HG02840 (cell line): ENCODE measurements around the gene TNPO3.
"Not testable (repeated sequence)": the region's sequence is repeated elsewhere in the genome, so short reads cannot be mapped to it uniquely, and the experiment has no call there.

Source experiments
- ATAC-seq: cut with Tn5 transposase; IDR thresholded peaks from one replicate; pipeline ENCODE4 v1.9.1; 2021; ENCODE audit warnings: mild to moderate bottlenecking, moderate library complexity, moderate number of reproducible peaks; ENCODE audit not compliant: unreplicated experiment, low FRiP score

Gene TNPO3

DNA sequence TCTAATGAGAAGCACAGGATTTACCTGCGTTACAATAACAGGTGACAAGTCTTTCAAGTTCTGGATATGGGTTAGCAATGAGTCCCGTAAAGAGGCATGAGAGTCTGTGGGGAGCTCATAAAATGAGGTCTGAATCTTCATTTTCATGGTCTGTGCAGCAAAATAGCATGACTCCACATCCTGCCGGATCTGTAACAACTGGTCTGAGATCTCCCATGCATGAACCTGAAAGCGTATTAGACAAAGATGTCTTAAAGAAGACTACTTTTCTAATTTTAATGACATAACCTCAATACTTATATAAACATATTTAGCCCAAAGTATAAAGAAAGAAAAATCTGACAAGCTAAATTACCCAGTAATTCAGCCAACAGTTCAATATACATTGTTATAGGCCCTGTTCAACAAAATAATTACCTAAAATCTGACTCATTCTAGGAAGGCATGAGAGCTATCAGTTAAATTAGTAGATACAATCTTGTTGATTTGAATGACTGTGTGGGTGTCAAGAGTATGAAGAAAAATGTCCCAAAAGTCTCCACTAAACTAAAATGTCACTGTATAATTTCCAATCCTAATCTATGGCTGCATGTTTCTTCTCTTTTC, 36.9 kb downstream of the TNPO3 start:
- no peak for ATAC-seq

DNA sequence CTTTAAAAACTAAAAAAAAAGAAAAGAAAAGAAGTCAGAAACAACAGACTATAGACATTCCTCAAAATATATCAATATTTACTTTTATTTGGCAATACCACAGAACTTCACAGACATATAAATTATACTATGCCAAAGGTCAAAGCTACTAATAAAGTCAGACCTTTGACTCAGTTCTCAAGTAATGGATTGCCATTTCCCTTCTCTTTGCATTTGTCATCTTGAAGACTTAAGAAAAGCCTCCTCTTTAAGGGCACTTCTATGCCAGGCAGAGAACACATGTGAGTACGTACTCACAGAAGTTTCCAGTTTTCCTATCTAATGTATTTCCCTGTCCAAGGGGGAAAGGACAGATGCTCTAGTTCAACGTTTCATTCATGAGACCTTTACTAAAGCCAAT, 37.6 kb downstream of the TNPO3 start:
- no peak for ATAC-seq

- ATAC-seq, result no peak
Measured at GRCh38 chr7:129014501-129015101, 40.3 kb downstream of the TNPO3 start.

- no peak for ATAC-seq
Measured at GRCh38 chr7:129013048-129013724, 41.7 kb downstream of the TNPO3 start.

DNA sequence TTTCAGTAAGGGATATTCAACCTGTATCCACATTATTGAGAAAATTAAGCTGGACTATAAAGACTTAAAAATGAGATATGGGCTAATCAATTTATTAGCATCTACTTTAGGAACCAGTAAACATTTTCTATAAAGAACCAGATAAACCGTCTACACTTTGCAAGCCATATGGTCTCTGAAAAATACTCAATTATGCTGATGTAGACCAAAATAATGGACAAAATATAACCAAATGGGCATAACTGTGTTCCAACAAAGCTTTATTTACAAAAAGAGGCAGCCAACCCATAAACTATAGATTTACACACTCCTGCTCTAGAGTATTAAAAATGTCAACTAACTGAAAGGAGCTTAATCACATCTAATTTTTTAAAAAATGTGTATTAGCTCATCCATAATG, 42.3 kb downstream of the TNPO3 start:
- no peak for ATAC-seq

- no peak for ATAC-seq
Measured at GRCh38 chr7:129010075-129010474, 44.8 kb downstream of the TNPO3 start.

DNA sequence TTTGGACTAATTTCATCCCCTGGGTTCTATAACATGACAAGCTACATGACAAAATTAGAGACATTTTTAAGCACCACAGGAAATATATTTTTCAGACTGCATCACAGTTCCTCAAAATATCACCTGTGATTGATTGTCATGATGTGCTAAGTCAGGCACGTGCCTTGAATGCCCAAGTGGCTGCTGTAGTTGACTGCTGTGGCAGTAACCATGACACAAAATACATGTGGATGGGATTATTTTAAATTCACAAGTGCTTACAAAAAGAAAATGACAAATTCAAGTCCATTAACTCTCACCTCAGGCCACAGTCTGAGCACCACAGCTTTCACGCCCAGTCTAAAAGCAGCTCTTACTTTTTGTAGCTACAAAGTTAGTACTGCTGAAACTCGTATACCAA, 45.5 kb downstream of the TNPO3 start:
- no peak for ATAC-seq

DNA sequence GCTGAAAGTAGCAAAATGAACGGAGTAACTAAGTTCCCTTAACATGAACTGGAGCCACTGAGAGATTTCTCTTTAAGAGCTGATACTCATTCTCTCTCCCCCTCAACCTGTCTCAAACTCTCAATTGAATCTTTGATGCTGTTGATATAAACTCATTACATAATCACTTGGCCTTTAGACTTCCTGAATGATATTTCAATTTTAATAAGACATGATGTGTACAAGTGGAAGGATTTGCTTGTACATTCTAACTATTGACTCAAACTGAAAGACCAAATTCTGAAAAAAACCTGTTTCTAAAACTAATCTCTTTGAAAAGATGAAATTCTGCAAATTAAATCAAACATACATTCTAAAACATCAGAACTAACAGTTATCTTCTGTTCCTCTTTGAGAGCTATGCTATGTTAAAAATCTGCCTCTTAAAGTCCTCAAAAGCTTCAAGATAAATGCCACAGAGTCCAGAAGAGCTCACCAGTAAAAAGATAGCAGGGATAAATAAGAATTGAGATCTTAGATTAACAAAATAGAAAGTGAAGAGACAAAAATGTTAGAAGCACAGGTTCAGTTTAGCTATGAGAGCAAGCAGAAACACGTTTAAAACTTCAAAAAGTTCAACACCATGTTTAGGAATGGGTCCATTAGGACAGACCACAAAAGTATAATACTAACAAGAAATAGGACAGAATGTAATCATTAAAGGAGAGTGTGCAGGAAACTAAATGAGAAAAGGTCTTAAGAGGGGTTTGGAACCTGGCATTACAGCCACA, 46.1 kb downstream of the TNPO3 start:
- ATAC-seq, result no peak

DNA sequence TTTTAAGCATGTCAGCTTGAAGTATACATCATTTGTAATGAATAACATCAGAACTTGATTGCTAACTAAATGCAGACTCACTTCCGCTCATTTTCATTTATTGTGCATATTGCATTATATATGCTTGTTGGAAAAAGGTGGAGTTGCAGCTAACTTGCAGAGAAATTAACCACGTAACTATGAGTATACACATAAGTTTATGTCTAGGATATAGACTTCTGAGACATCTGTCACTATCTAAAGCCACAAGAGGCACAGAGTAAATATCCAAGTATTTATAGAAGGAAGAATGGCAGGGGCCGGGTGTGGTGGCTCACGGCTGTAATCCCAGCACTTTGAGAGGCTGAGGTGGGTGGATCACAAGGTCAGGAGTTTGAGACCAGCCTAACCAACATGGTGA, 47.3 kb downstream of the TNPO3 start:
- no peak for ATAC-seq

- no peak for ATAC-seq
Measured at GRCh38 chr7:129006636-129007414, 48.1 kb downstream of the TNPO3 start.

DNA sequence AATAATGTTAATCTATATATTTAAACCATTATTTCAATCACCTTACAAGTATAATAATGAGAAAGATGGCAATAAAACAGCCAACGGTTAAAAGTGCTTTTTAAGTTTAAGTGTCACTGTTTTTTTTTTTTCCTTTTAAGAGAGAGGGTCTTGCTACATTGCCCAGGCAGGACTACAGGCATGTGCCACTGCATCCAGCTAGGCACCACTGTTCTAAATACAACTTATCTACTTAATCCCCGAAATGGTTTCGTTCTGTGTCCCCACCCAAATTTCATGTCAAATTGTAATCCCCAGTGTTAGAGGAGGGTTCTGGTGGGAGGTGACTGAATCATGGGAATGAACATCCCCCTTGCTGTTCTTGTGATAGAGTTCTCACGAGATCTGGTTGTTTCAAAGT, 49.7 kb downstream of the TNPO3 start:
- ATAC-seq, result no peak

- ATAC-seq, result no peak
Measured at GRCh38 chr7:128997181-128997580, 57.7 kb downstream of the TNPO3 start.

DNA sequence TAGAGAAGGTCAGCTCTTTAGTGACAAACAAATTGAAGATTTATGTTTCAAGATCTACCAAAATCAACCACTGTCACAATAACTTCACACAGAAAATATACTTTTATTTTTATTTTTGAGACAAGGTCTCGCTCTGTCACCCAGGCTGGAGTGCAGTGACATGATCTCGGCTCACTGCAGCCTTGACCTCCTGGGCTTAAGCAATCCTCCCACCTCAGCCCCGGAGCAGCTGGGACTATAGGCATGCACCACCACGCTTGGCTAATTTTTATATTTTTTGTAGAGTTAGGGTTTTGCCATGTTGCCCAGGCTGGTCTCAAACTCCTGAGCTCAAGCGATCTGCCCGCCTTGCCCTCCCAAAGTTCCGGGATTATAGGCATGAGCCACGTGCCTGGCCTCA, 60.4 kb downstream of the TNPO3 start:
- ATAC-seq, result not testable (repeated sequence)

DNA sequence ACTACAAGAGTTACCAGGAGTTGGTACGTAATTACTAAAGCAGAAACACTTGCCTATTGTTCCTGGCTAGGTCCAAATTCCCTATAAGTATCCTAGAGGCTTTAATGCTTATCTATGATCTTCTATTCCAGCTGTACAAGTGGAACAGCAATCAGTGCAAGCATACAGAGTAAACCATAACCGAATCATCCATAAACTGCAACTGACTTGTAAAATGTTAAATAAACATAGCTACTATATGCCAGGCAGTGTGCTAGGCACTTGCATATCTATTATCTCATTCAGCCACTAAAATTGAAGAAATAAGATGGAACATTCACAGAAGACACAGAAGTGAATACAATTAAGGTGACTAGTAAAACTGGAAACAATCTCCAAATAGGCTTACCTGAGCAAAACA, 61.5 kb downstream of the TNPO3 start:
- ATAC-seq, result no peak

- ATAC-seq, result no peak
Measured at GRCh38 chr7:128989961-128990360, 65.0 kb downstream of the TNPO3 start.

GRCh38 chr7:128988372-128988771, 66.5 kb downstream of the TNPO3 start:
- no peak for ATAC-seq

GRCh38 chr7:128986609-128987008, 68.3 kb downstream of the TNPO3 start:
- ATAC-seq, result no peak

GRCh38 chr7:128985660-128986059, 69.3 kb downstream of the TNPO3 start:
- ATAC-seq, result no peak

DNA sequence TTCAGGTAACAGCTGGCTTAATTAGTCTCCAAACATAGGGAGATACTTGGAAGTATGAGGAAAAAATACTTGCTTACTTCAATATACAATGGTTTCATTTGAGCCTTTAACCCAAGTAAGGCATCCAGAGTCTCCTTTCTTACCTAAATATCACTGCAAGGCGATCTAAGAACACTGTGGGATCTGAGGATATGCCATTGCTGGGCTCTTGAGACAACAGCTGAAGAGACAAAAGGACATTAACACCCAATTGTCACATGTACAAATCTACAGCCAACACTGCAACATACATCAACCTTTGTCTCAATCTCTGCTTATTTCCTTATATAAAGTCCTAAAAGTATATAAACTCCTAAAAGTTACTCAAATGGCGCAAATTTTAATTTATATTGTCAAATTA, 72.8 kb downstream of the TNPO3 start:
- ATAC-seq, result no peak

DNA sequence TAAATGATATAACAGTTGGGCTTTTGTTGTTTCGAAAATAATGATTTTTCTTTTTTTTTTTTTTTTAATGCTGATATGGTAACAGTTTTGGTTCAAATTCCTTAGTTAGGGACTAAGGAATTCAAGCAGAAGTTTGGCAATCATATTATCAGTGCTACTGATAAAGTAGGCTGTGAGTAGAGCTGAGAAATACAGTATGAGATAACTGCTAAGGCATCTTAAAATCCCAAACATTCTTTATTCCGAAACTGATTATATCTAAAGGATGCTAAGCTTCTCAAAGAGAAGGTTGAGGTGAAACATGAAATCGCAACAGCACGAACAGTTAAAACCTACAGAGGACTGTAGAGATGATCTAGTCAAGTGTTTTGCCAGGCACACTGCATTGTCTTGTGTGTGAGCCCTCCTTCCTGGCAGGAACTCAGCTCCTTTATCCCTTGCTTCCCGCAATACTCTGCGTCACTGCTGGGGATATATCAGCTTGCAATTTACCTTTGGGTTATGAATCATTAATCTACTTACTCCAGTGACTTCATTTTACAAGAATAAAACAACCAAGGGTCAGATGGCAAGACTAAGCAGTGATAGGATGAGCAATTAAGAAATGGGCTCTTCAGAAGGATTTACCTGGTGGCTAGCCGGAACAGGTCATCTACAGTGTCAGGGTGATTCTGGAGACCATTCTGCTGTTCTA, 80.5 kb downstream of the TNPO3 start:
- ATAC-seq, result no peak
